ENCODE results near the gene STK32C. TPM values are rescaled to one million over a fixed set of nuclear protein-coding genes. Genes with fewer than 3 reads are reported as not detected.

The STK32C gene
- total RNA-seq, 2 donors from 2014 or later = 8.4 to 9.9 TPM

GRCh38 chr10:132255489-132256344 lies 52.0 kb downstream of the STK32C start:
- Histone ChIP-seq H3K9ac (ENCODE audit: extremely low read depth, low read length, poor library complexity, severe bottlenecking) (no peak overlapping the region), H3K27ac (ENCODE audit: low read depth, low read length) (no peak overlapping the region), H3K9me3 (ENCODE audit: control insufficient read depth, low read length) (no peaks in the 10 kb centered on the region), H3K4me3 (ENCODE audit: low read length) (no peak overlapping the region), H3K4me1 (ENCODE audit: control insufficient read depth, insufficient read depth, low read length) (no peaks in the 10 kb centered on the region), H3K36me3 (ENCODE audit: control insufficient read depth, insufficient read depth, low read length) (no peaks in the 10 kb centered on the region), H3K27me3 (ENCODE audit: control insufficient read depth, insufficient read depth, low read length, poor library complexity, severe bottlenecking) (no peaks in the 10 kb centered on the region)
- Mint-ChIP-seq H3K9me3 (no peaks in the 10 kb centered on the region), H3K36me3 (ENCODE audit: low read depth) (no peaks in the 10 kb centered on the region), H3K4me1 (no peaks in the 10 kb centered on the region), H3K4me3 (no peak overlapping the region), H3K27me3 (ENCODE audit: insufficient read depth) (no peaks in the 10 kb centered on the region), H3K27ac (no peak overlapping the region)
- TF ChIP-seq, protein P1, sequence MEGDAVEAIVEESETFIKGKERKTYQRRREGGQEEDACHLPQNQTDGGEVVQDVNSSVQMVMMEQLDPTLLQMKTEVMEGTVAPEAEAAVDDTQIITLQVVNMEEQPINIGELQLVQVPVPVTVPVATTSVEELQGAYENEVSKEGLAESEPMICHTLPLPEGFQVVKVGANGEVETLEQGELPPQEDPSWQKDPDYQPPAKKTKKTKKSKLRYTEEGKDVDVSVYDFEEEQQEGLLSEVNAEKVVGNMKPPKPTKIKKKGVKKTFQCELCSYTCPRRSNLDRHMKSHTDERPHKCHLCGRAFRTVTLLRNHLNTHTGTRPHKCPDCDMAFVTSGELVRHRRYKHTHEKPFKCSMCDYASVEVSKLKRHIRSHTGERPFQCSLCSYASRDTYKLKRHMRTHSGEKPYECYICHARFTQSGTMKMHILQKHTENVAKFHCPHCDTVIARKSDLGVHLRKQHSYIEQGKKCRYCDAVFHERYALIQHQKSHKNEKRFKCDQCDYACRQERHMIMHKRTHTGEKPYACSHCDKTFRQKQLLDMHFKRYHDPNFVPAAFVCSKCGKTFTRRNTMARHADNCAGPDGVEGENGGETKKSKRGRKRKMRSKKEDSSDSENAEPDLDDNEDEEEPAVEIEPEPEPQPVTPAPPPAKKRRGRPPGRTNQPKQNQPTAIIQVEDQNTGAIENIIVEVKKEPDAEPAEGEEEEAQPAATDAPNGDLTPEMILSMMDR (conservative IDR thresholded peaks at IDR 0.05) = no peak
- 89 to 90% methylated on average over 15 to 23 of the region's 23 CpGs for WGBS, 2 experiments (ENCODE audit: insufficient coverage in 1 of 2, insufficient read length in 1 of 2)
- no peak for DNase-seq

DNA sequence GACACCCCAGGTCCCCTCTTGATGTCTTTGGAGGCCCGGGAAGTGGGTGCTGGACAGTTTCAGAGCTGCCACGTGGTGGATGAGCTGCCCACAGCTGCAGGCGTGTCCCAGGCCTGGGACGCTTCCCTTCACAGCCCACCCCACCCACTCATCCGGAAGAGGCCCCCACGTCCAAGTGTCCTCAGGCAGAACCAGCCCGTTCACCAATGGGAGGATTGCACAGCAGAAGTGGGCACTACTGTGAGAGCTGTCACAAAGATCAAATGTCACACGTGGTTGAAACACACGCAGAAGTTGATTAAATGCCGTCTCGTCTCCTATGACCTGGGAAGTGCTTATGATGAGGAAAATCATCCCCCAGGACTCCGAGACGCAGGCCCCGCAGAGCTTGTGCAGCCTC lies 52.9 kb downstream of the STK32C start:
- Histone ChIP-seq H3K4me1 (ENCODE audit: control insufficient read depth, insufficient read depth, low read length) (no peaks in the 10 kb centered on the region), H3K4me3 (ENCODE audit: low read length) (no peak overlapping the region), H3K9me3 (ENCODE audit: control insufficient read depth, low read length) (no peaks in the 10 kb centered on the region), H3K9ac (ENCODE audit: extremely low read depth, low read length, poor library complexity, severe bottlenecking) (no peak overlapping the region), H3K27ac (ENCODE audit: low read depth, low read length) (no peak overlapping the region), H3K27me3 (ENCODE audit: control insufficient read depth, insufficient read depth, low read length, poor library complexity, severe bottlenecking) (no peaks in the 10 kb centered on the region), H3K36me3 (ENCODE audit: control insufficient read depth, insufficient read depth, low read length) (no peaks in the 10 kb centered on the region)
- DNase-seq = no peak
- TF ChIP-seq, protein P1 (conservative IDR thresholded peaks at IDR 0.05) = no peak
- no peaks in the 10 kb centered on the region for H3K36me3 Mint-ChIP-seq (ENCODE audit: low read depth)
- 87 to 89% methylated on average over 10 to 14 of the region's 14 CpGs for WGBS, 2 experiments (ENCODE audit: insufficient coverage in 1 of 2, insufficient read length in 1 of 2)
- no peaks in the 10 kb centered on the region for H3K4me1 Mint-ChIP-seq
- H3K27me3 Mint-ChIP-seq (ENCODE audit: insufficient read depth) = no peaks in the 10 kb centered on the region
- no peak overlapping the region for H3K4me3 Mint-ChIP-seq
- H3K9me3 Mint-ChIP-seq = no peaks in the 10 kb centered on the region
- no peak overlapping the region for H3K27ac Mint-ChIP-seq

GRCh38 chr10:132253092-132253687 lies 54.6 kb downstream of the STK32C start:
- no peaks in the 10 kb centered on the region for H3K27me3 Mint-ChIP-seq (ENCODE audit: insufficient read depth)
- WGBS, 2 experiments (ENCODE audit: insufficient coverage in 1 of 2, insufficient read length in 1 of 2) = 40 to 55% methylated on average over 8 to 19 of the region's 19 CpGs

More at GRCh38 chr10:132253092-132253687, 54.6 kb downstream of the STK32C start:
- no peaks in the 10 kb centered on the region for H3K4me1 Mint-ChIP-seq
- Histone ChIP-seq H3K9ac (ENCODE audit: extremely low read depth, low read length, poor library complexity, severe bottlenecking) (no peak overlapping the region), H3K36me3 (ENCODE audit: control insufficient read depth, insufficient read depth, low read length) (no peaks in the 10 kb centered on the region), H3K4me1 (ENCODE audit: control insufficient read depth, insufficient read depth, low read length) (no peaks in the 10 kb centered on the region), H3K27ac (ENCODE audit: low read depth, low read length) (no peak overlapping the region), H3K27me3 (ENCODE audit: control insufficient read depth, insufficient read depth, low read length, poor library complexity, severe bottlenecking) (no peaks in the 10 kb centered on the region), H3K4me3 (ENCODE audit: low read length) (no peak overlapping the region), H3K9me3 (ENCODE audit: control insufficient read depth, low read length) (no peaks in the 10 kb centered on the region)
- no peak overlapping the region for H3K4me3 Mint-ChIP-seq
- no peaks in the 10 kb centered on the region for H3K36me3 Mint-ChIP-seq (ENCODE audit: low read depth)
- no peak overlapping the region for H3K27ac Mint-ChIP-seq
- no peaks in the 10 kb centered on the region for H3K9me3 Mint-ChIP-seq
- DNase-seq = no peak
- TF ChIP-seq, protein P1 (conservative IDR thresholded peaks at IDR 0.05) = no peak

All from endodermal cell (in vitro differentiated cells).